HEK293 (cell line): Measurements from ENCODE around the gene CDC14A.

Experiments used
- CTCF ChIA-PET: fragments of 350-600 bp; formaldehyde crosslinking; extraction: SDS; loops from one replicate; lab custom pipeline; 2021; ENCODE audit warnings: antibody characterized with exemption; lab: Yijun Ruan, JAX
- POLR2A ChIA-PET: fragments of 300-600 bp; formaldehyde crosslinking; extraction: SDS; loops from one replicate; lab custom pipeline; 2020; ENCODE audit warnings: antibody characterized with exemption, inconsistent platforms; lab: Yijun Ruan, JAX
- H3K27ac ChIP-seq: fragments of 200-500 bp; sonication (Bioruptor generic); 2 replicates; pipeline ENCODE4 v1.5.1; 2014; ENCODE audit warnings: low read depth, low read length, control low read depth, inconsistent platforms; ENCODE audit errors: extremely low read depth
- H3K36me3 ChIP-seq, 2 experiments: fragments of 200-500 bp in 1 of 2; sonication (Bioruptor generic) in 1 of 2; 1 replicate in 1 of 2; 2 replicates in 1 of 2; pipeline ENCODE4 v1.5.1; 2014 to 2017; ENCODE audit warnings: inconsistent platforms in 2 of 2, low read length in 2 of 2; ENCODE audit not compliant: control insufficient read depth in 2 of 2, insufficient read depth in 1 of 2
- H3K4me1 ChIP-seq: fragments of 200-500 bp; sonication (Bioruptor generic); 2 replicates; pipeline ENCODE4 v1.5.1; 2014; ENCODE audit warnings: mild to moderate bottlenecking, low read length, inconsistent platforms; ENCODE audit not compliant: control insufficient read depth, insufficient read depth
- H3K4me3 ChIP-seq: 2 replicates; pipeline ENCODE4 v1.5.1; 2011; ENCODE audit warnings: low read depth, mild to moderate bottlenecking, control low read depth, low read length, moderate library complexity
- H3K9me3 ChIP-seq: fragments of 200-500 bp; sonication (Bioruptor generic); 2 replicates; pipeline ENCODE4 v1.5.1; 2014; ENCODE audit warnings: low read depth, low read length, inconsistent platforms; ENCODE audit not compliant: control insufficient read depth, insufficient read depth
- GFI1B ChIP-seq: fragments of 450-650 bp; formaldehyde crosslinking; IDR thresholded peaks from 2 replicates; pipeline ENCODE4 v1.5.1; 2016; ENCODE audit warnings: missing biosample characterization, missing genetic modification characterization
- HOXA7 ChIP-seq: sonication (generic); formaldehyde crosslinking; IDR thresholded peaks from 2 replicates; pipeline ENCODE4 v1.8.1; 2022; ENCODE audit warnings: missing genetic modification reagents, borderline replicate concordance
- IKZF3 ChIP-seq: fragments of 450-650 bp; IDR thresholded peaks from 2 replicates; pipeline ENCODE4 v1.5.0; 2018; ENCODE audit warnings: missing biosample characterization, mild to moderate bottlenecking, missing genetic modification characterization, moderate library complexity
- KLF16 ChIP-seq: fragments of 450-650 bp; formaldehyde crosslinking; IDR thresholded peaks from 2 replicates; pipeline ENCODE4 v1.5.1; 2017; ENCODE audit warnings: missing biosample characterization, missing genetic modification characterization
- TRIM28 ChIP-seq: IDR thresholded peaks from 2 replicates; pipeline ENCODE4 v1.6.1; 2011; ENCODE audit warnings: low read length, control low read depth, borderline replicate concordance
- ZBTB21 ChIP-seq: fragments of 450-650 bp; formaldehyde crosslinking; IDR thresholded peaks from 2 replicates; pipeline ENCODE4 v1.5.1; 2017; ENCODE audit warnings: missing biosample characterization, missing genetic modification characterization
- ZBTB8A ChIP-seq: fragments of 450-650 bp; formaldehyde crosslinking; IDR thresholded peaks from 2 replicates; pipeline ENCODE4 v1.5.1; 2016; ENCODE audit warnings: missing biosample characterization, missing genetic modification characterization
- ZFP69B ChIP-seq: fragments of 450-650 bp; formaldehyde crosslinking; IDR thresholded peaks from 2 replicates; pipeline ENCODE4 v1.5.1; 2016; ENCODE audit warnings: missing biosample characterization, missing genetic modification characterization
- ZNF112 ChIP-seq: fragments of 450-650 bp; formaldehyde crosslinking; IDR thresholded peaks from 2 replicates; pipeline ENCODE4 v1.5.0; 2017; ENCODE audit warnings: missing biosample characterization, missing genetic modification characterization
- ZNF2 ChIP-seq: fragments of 450-650 bp; formaldehyde crosslinking; IDR thresholded peaks from 2 replicates; pipeline ENCODE4 v1.5.1; 2016; ENCODE audit warnings: missing biosample characterization, missing genetic modification characterization
- ZNF324 ChIP-seq: fragments of 450-650 bp; formaldehyde crosslinking; IDR thresholded peaks from 2 replicates; pipeline ENCODE4 v1.5.1; 2016; ENCODE audit warnings: missing biosample characterization, missing genetic modification characterization
- ZNF433 ChIP-seq: fragments of 450-650 bp; formaldehyde crosslinking; IDR thresholded peaks from 2 replicates; pipeline ENCODE4 v1.5.1; 2016; ENCODE audit warnings: missing biosample characterization, missing genetic modification characterization, low read depth
- ZNF473 ChIP-seq: fragments of 450-650 bp; formaldehyde crosslinking; IDR thresholded peaks from 2 replicates; pipeline ENCODE4 v1.5.1; 2017; ENCODE audit warnings: missing biosample characterization, missing genetic modification characterization
- ZNF558 ChIP-seq: fragments of 450-650 bp; formaldehyde crosslinking; IDR thresholded peaks from 2 replicates; pipeline ENCODE4 v1.5.1; 2016; ENCODE audit warnings: missing biosample characterization, missing genetic modification characterization
- ZNF560 ChIP-seq: fragments of 450-650 bp; formaldehyde crosslinking; IDR thresholded peaks from 2 replicates; pipeline ENCODE4 v1.5.1; 2017; ENCODE audit warnings: missing biosample characterization, missing genetic modification characterization, borderline replicate concordance
- TF ChIP-seq, protein P1 (sequence below): fragments of 450-650 bp; formaldehyde crosslinking; IDR thresholded peaks from 2 replicates; pipeline ENCODE4 v1.5.1; 2016; ENCODE audit warnings: missing biosample characterization, missing genetic modification characterization, borderline replicate concordance
- TF ChIP-seq, protein P2 (sequence below): fragments of 450-650 bp; formaldehyde crosslinking; IDR thresholded peaks from 2 replicates; pipeline ENCODE4 v1.5.1; 2016; ENCODE audit warnings: missing biosample characterization, missing genetic modification characterization
- TF ChIP-seq, protein P3 (sequence below): fragments of 450-650 bp; formaldehyde crosslinking; IDR thresholded peaks from 2 replicates; pipeline ENCODE4 v1.5.1; 2016; ENCODE audit warnings: missing biosample characterization, missing genetic modification characterization
- TF ChIP-seq, protein P4 (sequence below): sonication (generic); formaldehyde crosslinking; IDR thresholded peaks from 2 replicates; pipeline ENCODE4 v1.8.1; 2022; ENCODE audit warnings: mild to moderate bottlenecking, moderate library complexity, missing genetic modification reagents

CDC14A gene, protein sequence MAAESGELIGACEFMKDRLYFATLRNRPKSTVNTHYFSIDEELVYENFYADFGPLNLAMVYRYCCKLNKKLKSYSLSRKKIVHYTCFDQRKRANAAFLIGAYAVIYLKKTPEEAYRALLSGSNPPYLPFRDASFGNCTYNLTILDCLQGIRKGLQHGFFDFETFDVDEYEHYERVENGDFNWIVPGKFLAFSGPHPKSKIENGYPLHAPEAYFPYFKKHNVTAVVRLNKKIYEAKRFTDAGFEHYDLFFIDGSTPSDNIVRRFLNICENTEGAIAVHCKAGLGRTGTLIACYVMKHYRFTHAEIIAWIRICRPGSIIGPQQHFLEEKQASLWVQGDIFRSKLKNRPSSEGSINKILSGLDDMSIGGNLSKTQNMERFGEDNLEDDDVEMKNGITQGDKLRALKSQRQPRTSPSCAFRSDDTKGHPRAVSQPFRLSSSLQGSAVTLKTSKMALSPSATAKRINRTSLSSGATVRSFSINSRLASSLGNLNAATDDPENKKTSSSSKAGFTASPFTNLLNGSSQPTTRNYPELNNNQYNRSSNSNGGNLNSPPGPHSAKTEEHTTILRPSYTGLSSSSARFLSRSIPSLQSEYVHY

DNA sequence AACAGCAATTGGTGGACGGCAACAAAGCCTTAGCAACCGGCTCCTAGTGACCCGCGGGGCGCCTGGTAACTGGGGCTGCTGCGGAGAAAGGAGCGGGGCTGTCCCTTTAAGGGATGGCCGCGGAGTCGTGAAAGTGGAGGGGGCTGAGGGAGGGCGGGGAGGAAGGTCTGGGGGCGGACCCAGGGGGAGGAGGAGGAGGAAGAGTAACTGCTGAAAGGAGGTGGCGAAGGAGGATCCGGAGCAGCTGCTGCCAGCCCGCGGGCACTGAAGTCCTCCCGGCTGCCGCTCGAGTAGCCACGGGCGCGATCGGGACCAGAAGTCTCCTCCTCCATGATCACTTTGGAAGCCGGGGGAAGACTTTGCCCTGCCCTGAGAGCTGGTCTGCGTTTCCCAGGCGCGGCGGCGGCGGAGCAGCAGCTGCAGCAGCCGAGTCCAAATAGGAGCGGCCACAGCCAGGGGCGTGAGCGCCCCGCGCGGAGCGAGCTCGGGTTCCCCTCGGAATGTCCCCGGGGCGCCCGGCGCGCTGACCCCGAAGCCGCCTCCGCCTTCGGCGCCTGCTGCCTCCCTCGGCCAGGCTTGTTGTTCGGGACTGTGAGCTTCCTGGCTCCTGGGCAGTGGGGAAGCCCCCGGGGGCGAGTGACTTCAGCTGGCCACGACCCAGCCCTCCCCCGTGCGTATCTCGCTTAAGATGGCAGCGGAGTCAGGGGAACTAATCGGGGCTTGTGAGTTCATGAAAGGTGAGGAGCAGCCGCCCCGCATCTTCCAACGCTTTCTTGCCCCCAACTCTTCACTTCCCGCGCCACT is at the start of gene CDC14A:
CDC14A (plus strand) TSS at position 240 of the 804 bp plus-strand sequence; CDS start at position 689, 449 bp downstream.
- Histone ChIP-seq H3K9me3 (no peaks in the 10 kb centered on the region), H3K4me1 (peaks cover 5% of the 10 kb centered on the region; the same call in 1 of the 2 replicates), H3K36me3 (no peaks in the 10 kb centered on the region), H3K4me3 (peak within 1 kb of the TSS; percentile 82), H3K27ac (peak within 1 kb of the TSS; percentile 79)
- ChIA-PET POLR2A (interaction anchor here (0.5 to 3.3 kb wide), 11 partner anchors 8 to 543 kb away, joined by 3 to 18 read pairs (median 3); partner anchors contain the start of genes DBT, EXTL2, RTCA and SLC30A7), CTCF (interaction anchor here (0.6 to 1.9 kb wide), 5 partner anchors 26 to 111 kb away, joined by 3 to 5 read pairs (median 3); partner anchors contain the start of gene RTCA)
- TF ChIP-seq ZNF473 (tag by site-specific recombination) (no peak), ZNF324 (tag by site-specific recombination) (0 out of 2 replicates have a peak, but pooled peaks have one; percentile 17), ZNF2 (tag by site-specific recombination) (no peak), TRIM28 (no peak), IKZF3 (peak; percentile 30; the same call in 1 of the 2 replicates), ZNF433 (tag by site-specific recombination) (no peak), KLF16 (peak; percentile 84), ZNF112 (tag by site-specific recombination) (no peak), ZNF558 (no peak), ZBTB21 (tag by site-specific recombination) (no peak), GFI1B (tag by site-specific recombination) (0 out of 2 replicates have a peak, but pooled peaks have one; percentile 29), ZBTB8A (tag by site-specific recombination) (peak; percentile 41; the same call in 1 of the 2 replicates), ZFP69B (tag by site-specific recombination) (no peak), HOXA7 (CRISPR knock-in tag) (no peak), ZNF560 (tag by site-specific recombination) (no peak)
- TF ChIP-seq, protein P1, sequence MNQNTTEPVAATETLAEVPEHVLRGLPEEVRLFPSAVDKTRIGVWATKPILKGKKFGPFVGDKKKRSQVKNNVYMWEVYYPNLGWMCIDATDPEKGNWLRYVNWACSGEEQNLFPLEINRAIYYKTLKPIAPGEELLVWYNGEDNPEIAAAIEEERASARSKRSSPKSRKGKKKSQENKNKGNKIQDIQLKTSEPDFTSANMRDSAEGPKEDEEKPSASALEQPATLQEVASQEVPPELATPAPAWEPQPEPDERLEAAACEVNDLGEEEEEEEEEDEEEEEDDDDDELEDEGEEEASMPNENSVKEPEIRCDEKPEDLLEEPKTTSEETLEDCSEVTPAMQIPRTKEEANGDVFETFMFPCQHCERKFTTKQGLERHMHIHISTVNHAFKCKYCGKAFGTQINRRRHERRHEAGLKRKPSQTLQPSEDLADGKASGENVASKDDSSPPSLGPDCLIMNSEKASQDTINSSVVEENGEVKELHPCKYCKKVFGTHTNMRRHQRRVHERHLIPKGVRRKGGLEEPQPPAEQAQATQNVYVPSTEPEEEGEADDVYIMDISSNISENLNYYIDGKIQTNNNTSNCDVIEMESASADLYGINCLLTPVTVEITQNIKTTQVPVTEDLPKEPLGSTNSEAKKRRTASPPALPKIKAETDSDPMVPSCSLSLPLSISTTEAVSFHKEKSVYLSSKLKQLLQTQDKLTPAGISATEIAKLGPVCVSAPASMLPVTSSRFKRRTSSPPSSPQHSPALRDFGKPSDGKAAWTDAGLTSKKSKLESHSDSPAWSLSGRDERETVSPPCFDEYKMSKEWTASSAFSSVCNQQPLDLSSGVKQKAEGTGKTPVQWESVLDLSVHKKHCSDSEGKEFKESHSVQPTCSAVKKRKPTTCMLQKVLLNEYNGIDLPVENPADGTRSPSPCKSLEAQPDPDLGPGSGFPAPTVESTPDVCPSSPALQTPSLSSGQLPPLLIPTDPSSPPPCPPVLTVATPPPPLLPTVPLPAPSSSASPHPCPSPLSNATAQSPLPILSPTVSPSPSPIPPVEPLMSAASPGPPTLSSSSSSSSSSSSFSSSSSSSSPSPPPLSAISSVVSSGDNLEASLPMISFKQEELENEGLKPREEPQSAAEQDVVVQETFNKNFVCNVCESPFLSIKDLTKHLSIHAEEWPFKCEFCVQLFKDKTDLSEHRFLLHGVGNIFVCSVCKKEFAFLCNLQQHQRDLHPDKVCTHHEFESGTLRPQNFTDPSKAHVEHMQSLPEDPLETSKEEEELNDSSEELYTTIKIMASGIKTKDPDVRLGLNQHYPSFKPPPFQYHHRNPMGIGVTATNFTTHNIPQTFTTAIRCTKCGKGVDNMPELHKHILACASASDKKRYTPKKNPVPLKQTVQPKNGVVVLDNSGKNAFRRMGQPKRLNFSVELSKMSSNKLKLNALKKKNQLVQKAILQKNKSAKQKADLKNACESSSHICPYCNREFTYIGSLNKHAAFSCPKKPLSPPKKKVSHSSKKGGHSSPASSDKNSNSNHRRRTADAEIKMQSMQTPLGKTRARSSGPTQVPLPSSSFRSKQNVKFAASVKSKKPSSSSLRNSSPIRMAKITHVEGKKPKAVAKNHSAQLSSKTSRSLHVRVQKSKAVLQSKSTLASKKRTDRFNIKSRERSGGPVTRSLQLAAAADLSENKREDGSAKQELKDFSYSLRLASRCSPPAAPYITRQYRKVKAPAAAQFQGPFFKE (tag by site-specific recombination): no peak
- TF ChIP-seq, protein P2, sequence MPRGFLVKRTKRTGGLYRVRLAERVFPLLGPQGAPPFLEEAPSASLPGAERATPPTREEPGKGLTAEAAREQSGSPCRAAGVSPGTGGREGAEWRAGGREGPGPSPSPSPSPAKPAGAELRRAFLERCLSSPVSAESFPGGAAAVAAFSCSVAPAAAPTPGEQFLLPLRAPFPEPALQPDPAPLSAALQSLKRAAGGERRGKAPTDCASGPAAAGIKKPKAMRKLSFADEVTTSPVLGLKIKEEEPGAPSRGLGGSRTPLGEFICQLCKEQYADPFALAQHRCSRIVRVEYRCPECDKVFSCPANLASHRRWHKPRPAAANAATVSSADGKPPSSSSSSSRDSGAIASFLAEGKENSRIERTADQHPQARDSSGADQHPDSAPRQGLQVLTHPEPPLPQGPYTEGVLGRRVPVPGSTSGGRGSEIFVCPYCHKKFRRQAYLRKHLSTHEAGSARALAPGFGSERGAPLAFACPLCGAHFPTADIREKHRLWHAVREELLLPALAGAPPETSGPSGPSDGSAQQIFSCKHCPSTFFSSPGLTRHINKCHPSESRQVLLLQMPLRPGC: no peak; the same call in 1 of the 2 replicates
- TF ChIP-seq, protein P3, sequence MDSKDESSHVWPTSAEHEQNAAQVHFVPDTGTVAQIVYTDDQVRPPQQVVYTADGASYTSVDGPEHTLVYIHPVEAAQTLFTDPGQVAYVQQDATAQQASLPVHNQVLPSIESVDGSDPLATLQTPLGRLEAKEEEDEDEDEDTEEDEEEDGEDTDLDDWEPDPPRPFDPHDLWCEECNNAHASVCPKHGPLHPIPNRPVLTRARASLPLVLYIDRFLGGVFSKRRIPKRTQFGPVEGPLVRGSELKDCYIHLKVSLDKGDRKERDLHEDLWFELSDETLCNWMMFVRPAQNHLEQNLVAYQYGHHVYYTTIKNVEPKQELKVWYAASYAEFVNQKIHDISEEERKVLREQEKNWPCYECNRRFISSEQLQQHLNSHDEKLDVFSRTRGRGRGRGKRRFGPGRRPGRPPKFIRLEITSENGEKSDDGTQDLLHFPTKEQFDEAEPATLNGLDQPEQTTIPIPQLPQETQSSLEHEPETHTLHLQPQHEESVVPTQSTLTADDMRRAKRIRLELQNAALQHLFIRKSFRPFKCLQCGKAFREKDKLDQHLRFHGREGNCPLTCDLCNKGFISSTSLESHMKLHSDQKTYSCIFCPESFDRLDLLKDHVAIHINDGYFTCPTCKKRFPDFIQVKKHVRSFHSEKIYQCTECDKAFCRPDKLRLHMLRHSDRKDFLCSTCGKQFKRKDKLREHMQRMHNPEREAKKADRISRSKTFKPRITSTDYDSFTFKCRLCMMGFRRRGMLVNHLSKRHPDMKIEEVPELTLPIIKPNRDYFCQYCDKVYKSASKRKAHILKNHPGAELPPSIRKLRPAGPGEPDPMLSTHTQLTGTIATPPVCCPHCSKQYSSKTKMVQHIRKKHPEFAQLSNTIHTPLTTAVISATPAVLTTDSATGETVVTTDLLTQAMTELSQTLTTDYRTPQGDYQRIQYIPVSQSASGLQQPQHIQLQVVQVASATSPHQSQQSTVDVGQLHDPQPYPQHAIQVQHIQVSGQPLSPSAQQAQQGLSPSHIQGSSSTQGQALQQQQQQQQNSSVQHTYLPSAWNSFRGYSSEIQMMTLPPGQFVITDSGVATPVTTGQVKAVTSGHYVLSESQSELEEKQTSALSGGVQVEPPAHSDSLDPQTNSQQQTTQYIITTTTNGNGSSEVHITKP (tag by site-specific recombination): no peak; the same call in 1 of the 2 replicates
- TF ChIP-seq, protein P4, sequence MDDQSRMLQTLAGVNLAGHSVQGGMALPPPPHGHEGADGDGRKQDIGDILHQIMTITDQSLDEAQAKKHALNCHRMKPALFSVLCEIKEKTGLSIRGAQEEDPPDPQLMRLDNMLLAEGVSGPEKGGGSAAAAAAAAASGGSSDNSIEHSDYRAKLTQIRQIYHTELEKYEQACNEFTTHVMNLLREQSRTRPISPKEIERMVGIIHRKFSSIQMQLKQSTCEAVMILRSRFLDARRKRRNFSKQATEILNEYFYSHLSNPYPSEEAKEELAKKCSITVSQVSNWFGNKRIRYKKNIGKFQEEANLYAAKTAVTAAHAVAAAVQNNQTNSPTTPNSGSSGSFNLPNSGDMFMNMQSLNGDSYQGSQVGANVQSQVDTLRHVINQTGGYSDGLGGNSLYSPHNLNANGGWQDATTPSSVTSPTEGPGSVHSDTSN (CRISPR knock-in tag): no peak
